ENCODE data around the gene PPM1A.
A peak's percentile ranks its signal among the peaks of the same experiment; 100 is the strongest.

PPM1A gene

DNA sequence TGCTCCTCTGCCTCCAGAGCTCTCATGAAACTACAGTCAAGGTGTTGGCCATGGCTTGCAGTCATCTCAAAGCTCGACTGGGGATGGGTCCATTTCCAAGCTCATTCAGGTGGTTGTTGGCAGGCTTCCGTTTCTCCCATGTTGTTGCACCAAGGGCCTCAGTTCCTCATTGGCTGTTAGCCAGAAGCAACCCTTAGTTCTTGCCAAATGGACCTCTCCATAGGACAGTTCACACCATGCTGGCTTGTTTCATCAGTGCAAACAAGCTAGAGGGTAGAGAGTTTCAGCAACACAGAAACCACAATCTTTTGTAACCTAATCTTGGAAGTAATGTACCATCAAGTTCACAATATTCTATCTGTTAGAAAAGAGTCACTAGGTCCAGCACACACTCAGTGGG is 22.7 kb upstream of the PPM1A start:
- DNase-seq (ENCODE audit: low spot score): no peak

DNA sequence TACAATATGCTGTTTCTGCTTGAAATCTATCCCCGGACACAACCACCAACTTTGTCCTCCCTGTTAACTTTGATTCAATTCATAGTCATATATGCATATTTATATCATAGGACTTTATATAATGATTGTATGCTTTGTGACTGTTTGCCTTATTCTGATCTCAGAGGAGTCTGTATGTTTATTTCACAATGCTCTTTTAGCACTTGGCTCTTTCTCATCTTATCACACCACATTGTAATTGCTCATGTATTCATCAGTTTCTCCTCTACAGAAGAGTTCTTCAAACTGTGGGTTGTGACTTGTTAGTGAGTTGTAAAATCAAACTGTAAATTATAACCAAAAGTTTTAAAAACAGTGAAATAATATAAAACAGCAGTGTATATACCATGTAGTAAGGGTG is 21.7 kb upstream of the PPM1A start:
- no peak for DNase-seq (ENCODE audit: low spot score)

DNA sequence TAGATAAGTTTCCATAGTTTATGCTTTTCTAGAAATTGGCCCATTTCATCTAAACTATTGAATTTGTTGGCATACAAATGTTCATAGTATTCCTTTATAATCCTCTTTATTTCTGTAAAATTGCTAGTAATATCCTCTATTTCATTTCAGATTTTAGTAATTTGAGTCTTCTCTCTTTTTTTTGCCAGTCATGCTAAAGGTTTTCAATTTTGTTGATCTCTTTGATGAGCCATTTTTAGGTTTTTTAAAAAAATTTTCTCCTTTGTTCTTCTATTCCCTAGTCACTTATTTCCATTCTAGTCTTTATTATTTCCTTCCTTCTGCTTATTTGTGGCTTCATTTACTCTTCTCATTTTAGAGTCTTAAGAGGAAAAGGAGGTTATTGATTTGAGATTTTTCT is 19.4 kb upstream of the PPM1A start:
- DNase-seq (ENCODE audit: low spot score): no peak

DNA sequence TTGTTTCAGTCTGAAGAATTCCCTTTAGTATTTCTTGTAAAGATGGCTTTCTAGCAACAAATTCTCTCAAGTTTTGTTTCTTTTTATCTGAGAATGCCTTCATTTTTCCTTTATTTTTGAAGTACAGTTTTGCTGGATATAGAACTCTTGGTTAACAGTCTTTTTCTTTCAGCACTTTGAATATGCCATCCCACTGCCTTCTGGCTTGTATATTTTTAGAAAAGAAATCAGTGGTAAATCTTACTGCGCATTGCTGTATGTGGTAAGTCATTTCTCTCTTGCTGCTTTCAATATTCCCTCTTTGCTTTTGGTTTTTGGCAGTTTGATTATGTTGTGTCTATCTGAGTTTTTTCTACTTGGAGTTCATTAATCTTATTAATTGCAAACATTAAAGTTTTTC is 16.8 kb upstream of the PPM1A start:
- no peak for DNase-seq (ENCODE audit: low spot score)

DNA sequence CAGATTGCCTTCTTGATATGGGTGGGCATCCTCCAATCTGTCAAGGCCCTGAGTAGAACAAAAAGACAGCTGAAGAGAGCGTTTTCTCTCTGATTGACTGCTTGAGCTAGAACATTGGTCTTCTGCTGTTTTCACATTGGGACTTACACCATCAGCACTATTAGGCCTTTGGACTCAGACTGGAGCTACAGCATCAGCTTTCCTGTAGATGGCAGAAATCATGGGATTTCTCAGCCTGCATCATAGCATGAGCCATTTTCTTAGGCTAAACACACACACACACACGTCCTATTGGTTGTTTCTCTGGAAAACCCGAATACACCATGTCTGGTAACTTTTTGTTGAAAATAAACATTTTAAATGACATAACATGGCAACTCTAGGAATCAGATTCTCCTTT is 15.8 kb upstream of the PPM1A start:
- DNase-seq (ENCODE audit: low spot score): no peak

DNA sequence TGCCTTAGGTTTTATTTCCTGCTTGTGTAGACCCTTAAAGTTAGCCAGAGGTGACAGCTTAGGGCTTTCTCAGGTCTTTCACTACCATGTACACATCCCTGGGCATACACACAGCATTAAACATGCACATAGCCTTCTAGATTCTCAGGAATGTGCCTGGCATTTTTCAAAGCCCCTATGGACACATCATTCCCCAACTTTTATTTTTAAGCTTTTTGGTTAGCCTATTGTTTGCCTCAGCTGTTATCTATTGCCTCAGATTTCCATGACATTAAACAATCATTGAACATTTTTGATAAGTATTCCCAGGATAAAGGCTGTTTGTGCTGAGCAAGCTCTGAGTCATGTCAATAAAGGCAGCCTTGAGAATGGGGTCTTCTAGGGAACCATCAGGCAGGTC is 15.1 kb upstream of the PPM1A start:
- DNase-seq (ENCODE audit: low spot score): no peak

DNA sequence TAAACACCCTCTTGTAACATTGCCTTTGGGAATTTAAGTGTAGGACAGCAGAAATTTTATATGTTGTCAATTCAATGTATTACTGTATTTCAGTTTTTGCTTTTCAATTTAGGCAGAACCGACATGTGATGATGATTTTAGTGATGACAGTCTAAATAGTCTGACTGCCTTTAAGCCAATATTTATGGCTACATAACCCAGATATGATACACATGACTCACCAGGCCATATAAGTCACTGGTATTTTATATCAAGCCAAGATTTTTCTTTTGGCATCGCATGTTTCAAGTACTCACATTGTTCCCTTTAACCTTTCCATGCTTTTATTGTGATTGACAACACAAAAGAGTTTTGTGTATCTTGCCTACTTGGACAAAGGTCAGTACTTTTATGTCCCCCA is 13.6 kb upstream of the PPM1A start:
- no peak for DNase-seq (ENCODE audit: low spot score)

DNA sequence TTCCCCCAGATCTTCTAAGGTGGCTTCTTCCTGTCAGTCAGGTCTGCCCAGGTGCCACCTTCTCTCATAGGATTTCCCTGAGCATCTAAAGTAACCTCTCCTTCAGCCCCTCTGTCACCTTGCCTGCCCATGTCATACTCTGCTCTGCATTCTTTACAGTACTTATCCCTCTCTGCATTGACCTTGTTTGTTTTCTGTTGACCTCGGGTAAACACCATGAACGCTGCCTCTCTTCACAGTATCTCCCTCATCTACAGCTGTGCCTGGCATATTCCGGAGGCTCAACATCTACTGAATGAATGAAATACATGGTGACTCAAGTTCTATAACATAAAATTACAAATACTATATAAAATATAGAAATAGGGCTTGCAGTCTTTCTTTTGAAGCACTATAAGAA is 10.1 kb upstream of the PPM1A start:
- DNase-seq (ENCODE audit: low spot score): no peak

DNA sequence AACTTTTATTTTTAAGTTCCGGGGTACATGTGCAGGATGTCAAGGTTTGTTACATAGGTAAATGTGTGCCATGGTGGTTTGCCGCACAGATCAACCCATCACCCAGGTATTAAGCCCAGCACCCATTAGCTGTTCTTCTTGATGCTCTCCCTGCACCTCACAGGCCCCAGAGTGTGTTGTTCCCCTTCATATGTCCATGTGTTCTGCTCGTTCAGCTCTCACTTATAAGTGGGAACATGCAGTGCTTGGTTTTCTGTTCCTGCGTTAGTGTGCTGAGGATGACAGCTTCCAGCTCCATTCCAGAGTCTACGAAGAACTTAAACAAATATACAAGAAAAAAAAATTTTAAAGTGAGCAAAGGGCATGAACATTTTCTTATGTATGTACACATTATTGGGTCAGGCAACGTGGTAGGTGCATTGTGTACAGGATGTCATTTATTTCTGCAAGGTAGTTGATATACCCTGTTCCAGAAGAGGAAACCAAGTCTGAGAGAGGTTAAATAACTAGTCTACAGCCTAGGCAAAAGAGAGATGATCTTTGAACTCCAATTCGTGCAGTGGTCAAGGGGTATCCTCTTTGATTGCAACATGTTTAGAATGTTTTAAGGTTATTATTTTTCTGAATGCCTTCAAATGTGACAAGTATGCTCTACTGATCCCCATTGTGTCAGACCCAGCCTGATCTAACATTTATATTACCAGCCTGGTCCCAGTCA is 8.7 kb upstream of the PPM1A start:
- DNase-seq (ENCODE audit: low spot score): no peak

DNA sequence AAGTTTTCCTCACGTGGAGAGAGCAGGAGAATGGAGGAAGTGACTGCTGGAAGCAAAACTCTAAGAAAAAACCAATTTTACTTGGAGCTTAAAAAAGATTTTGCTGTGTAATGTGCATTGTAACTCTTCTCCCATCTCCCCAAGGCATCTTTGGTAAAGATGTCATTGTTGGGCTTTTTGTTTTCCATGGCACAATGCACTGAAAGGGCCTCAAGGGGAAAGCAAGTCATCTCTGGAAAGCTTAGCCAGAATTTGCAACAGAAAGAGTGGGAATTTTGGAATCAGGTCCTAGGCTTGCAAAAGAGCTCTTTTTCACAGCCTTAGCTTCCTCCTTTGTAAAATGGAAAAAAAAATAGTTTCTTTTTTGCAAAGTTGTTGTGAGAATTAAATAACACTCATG is 7.9 kb upstream of the PPM1A start:
- no peak for DNase-seq (ENCODE audit: low spot score)

DNA sequence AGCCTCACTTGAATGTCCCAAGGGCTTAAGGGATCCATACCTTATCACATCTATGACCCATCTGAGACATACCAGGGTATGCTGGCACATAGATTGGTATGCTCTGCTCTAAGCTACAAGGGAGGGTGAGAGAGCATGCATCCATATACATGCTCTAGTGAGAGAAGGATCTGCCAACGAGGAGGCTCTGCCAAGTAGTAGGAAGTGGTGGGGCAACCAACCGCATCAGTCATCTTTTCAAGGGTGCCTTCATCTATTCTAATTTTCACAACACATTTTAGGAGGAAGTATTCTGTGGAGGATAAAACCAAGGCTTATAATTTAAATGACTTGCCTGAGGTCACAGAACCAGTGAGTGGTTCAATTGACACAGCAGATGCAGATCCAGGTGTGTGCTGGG is 6.6 kb upstream of the PPM1A start:
- DNase-seq (ENCODE audit: low spot score): no peak

DNA sequence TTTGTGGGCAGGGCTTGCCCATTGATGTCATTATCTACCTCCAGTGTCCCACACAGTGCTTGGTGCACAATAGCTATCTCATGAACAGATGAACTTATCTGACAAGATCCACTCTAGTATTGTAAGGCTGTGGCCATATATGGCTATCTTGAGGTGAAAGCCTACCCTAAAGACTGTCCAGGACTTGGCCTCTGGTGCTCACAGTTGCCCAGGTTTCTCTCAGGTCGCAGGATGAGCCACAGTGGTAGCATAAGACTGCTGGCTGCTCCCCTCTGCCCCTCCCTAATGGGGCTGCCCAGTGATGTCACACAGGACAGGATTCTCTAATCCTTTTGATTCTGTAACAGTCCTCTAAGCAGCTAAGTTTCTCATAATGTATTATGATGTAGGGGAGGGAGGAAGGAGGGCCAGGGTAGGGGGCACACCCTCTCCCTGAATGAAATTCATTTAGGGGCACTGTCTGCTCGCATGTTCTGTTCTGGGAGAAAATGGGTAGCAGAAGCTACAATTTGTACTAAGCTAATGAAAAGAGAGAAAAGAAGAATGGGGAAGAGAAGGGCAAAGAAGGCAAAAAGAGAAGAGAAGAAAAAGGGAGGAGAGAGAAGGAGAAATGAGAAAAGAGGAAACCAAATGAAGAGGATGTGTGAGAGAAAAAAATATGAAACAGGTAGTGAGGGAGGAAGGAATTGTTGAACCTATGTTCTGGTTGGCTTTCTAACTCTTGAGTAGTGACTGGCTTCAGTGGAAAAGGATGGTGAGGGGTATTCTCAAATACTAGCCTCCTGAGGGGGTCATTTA is 3.4 kb upstream of the PPM1A start:
- DNase-seq (ENCODE audit: low spot score): no peak

DNA sequence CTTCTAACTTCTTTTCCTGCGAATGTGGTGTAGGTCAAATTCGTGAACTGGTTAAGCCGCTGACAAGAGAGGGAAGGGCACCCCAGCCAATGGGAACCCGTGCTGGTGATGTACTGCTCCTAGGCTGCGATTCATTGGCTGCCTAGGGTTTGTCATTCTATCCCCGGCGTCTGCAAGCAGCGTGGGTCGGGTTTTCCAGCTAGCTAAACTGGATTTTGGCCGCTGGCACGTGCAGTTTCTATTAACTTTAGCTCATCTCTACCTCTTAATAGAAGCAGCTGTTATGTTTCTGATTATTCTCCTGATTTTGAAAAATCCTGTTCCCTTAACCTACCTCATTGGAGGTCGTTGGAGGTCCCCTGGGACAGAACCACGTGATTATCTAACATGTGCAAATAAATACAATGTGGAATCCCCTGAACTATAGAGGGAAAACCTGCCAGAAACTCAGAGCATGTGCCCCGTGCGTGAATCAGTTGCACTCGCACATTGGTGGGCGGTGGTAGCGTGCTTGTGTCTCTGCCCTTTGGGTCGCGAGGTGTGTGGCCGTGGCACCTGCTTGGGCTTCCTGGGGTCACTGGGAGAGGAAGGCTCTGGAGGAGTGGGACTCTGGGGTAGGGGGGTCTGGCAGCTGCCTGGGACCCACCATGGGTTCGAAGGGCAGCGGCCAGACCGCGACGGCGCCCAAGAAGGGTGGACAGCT is 876 bp upstream of the PPM1A start:
- peak; percentile 86 for DNase-seq (ENCODE audit: low spot score)

DNA sequence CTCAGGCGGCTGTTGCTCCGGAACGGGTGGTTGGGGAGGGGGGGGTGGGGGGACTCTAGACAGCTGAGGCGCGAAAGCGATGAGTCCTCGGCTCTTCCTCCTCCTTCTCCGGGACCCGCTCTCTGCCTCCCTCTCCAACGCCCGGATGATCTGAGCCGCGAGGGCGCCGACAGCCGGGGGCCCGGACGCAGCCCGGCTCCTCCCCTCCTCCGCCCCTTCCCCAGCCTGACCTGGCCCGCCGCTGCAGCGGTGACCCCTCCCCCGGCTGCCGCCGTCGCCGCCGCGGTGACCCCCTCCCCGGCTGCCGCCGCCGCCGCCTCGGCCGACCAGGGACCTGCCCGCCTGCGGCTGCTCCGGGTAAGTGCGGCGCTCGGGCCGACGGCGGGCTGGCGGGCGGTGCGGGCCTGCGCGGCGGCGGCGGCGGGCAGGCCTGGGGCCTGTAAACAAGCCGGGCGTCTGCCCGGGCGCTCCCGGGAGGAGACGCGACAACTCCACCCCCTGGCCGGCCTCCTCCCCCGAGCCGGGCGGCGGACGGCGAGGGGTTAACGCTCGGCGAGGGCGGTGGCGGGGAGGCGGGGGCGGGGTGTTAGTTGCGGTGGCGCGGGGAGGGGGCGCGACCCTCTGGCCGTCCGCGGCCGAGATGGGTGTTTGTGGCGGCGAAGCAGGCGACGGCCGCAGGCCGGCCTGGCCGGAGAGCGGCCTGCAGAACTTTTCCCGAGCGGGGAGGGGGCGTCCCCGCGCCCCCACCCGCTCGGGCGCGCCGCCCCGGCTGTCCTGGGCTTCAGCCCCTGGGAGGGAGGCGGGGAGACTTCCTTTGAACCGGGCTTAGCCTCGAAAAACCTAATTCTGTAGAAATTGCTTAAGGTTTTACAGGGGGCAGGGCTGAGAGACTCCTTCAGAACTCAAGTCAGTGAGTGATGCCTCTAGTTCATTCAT is 568 bp downstream of the PPM1A start:
- peak; percentile 66 for DNase-seq (ENCODE audit: low spot score)

DNA sequence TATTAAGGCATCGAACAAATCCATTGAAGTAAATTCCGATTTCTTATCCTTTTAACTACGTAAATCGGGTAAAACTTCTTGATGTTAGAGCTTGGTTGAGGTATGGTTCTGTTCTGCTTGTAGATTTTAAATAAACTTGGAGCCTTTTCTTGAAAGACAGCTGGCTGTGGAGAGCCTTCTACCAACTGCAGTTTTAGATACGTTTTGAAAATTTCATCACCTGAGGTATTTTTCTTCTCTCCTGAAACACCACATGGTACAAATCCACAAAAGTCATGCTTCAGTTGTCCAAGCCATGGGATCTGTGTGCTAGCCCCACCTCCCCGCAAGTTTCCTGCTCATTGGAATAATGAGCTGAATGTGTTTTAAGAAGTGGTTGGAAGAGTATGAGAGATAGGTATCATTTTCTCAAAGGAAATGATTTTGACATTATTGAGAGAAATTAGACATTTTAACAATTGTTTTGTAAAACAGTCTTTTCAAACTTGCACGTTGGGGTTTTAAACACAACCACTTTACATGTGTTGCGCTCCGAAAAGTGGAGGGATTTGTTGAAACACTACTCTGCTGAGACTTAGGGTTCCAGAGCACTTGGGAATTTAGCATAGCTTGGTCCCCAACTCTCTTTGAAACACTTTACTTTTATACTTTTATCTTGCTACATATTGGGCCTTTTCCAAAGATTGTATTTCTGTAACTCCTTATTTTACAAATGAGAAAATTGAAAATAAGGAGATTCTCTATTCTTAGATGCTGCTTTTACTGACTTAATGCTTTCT is 1.4 kb downstream of the PPM1A start:
- DNase-seq (ENCODE audit: low spot score): no peak

DNA sequence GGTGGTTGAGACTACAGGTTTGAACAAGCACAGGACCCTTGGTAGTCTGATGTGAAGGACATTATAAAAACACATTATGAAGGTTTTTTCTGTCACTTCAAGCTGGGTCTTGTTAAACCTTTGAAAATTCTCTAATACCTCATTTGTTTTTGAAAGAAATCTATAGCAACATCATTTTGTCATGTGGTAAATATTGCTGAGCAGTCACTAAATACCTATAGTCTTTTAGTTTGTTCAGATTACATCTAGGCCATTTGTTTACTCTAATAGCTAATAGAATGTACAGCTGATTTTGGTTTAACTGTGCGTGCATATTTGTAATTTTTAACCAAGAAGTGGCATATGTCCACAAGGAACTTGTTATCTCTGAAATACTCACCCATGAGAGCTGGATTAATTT is 2.9 kb downstream of the PPM1A start:
- DNase-seq (ENCODE audit: low spot score): no peak

DNA sequence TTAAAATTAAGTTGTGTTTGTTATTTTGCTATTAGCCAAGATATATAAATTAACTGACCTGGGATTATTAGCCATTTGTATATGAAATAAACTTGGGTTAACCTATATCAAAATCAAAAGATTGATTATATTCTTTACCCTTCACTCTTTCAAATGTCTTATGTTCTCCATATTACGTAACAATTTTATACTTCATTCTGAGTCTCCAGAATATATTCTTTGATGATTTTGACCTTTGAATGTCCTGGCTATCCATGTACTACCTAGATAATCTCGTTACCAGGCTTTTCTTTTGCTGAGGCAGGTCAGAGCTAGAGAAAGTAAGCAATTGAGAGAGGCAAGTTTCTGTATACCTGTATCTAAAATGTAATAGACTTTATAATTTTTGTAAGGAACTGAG is 3.6 kb downstream of the PPM1A start:
- DNase-seq (ENCODE audit: low spot score): no peak

DNA sequence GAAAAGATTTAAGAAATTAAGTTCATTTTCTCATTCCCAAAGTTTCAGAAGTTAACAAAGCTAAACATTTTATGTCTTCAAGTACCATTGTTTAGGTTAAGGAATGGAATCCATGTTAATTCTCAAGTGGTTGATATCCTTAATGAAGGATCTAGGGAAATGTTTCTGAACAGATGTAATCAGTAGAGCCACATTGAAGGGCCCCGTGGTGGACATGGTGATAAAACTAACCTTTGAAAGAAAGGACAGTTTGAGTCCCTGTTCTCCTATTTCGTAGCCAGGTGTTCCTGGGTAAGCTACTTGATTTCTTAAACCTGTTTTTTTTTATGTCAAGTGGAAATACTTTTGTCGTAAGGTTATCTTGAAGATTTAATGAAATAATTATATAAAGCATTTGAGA is 4.6 kb downstream of the PPM1A start:
- DNase-seq (ENCODE audit: low spot score): no peak

DNA sequence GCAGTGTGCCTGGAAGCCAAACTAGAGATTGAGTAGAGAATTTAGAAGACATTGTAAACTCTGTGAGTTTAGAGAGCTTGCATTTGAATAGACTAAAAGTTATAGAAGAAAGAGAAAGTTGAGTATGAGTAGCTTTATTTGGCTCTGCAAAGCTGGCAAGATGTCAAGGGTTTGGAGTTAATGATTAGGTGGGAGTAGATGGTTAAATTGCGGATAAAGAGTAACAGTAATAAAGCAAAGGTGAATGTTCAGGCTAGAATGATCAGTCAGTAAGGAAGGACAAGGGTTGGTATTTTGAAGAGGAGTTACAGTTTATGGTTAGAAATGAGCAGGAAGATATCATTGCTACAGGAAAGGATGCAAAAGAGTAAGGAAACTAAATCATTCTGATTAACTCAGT is 5.2 kb downstream of the PPM1A start:
- no peak for DNase-seq (ENCODE audit: low spot score)

DNA sequence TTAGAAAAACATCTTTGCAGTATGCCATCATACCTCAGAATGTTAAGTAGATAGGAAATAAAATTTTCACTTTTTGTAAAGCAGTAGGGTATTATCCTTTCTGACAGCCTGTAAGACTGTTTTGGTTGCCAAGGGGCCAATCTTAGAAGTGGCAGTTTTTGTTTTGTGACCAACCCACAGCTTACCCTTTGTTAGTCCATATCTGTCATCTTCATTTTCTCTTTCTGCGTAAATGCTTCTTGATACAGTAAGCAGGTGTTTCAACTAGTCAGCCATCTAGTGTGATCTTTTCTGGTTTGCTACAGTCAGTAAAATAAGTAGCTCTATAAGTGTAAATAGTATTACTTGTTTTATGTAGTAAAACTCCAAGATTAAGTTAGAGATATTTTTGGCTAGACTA is 8.8 kb downstream of the PPM1A start:
- DNase-seq (ENCODE audit: low spot score): no peak

DNA sequence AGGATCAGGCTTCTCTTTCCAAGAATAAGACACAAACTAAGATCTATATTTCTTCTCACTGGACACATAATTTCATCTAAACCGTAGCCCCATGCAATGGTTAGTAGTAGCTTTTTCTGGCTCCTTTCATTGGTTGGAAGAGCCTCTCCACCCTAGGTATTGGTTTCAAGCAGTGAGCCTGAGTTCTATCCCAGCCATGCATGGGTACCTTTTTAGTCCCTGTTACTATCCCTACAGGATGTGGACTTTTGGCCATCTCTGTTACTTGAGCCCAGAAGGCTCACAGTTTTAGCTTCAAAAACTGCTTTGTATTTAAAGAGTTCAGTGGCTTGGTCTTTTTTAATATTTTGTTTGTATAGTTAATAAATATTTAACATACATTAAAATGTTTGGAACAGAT is 16.1 kb downstream of the PPM1A start:
- DNase-seq (ENCODE audit: low spot score): no peak

Data from NAMALWA (cell line).